MCF 10A (cell line): ENCODE results near the gene SSR2. TPM values are rescaled to one million over a fixed set of nuclear protein-coding genes. Genes with fewer than 3 reads are reported as not detected.
A peak's percentile ranks its signal among the peaks of the same experiment; 100 is the strongest.

ENCODE experiments used
- BruUV-seq: library from RNA; stranded (reverse); fragments of 400-500 nt; replicated peaks from 2 replicates; lab custom pipeline; 2021; lab: Mats Ljungman, UMichigan
- CTCF ChIA-PET: fragments of 300-600 bp; sonication (Branson Sonifier 250); formaldehyde crosslinking; extraction: SDS; loops from one replicate; lab custom pipeline; 2021; ENCODE audit warnings: antibody characterized with exemption, inconsistent platforms; lab: Yijun Ruan, JAX
- POLR2A ChIA-PET: fragments of 300-600, 350-650 bp; sonication (Branson Sonifier 250); formaldehyde crosslinking; extraction: SDS; loops from one replicate; lab custom pipeline; 2020; ENCODE audit warnings: antibody characterized with exemption, inconsistent platforms; lab: Yijun Ruan, JAX
- DNase-seq: peaks from one replicate; pipeline ENCODE4 v3.0.0-alpha.2; 2018; ENCODE audit not compliant: unreplicated experiment
- H3K27ac Mint-ChIP-seq: one replicate; pipeline ENCODE4 v1.8.0; 2022; ENCODE audit warnings: mild to moderate bottlenecking, low read depth, mixed read lengths; ENCODE audit not compliant: unreplicated experiment
- H3K27me3 Mint-ChIP-seq: one replicate; pipeline ENCODE4 v1.8.0; 2022; ENCODE audit warnings: mixed read lengths; ENCODE audit not compliant: insufficient read depth, unreplicated experiment
- H3K36me3 Mint-ChIP-seq: one replicate; pipeline ENCODE4 v1.8.0; 2022; ENCODE audit warnings: mild to moderate bottlenecking, moderate library complexity, mixed read lengths; ENCODE audit not compliant: insufficient read depth, unreplicated experiment
- H3K4me1 Mint-ChIP-seq: one replicate; pipeline ENCODE4 v1.8.0; 2022; ENCODE audit warnings: mixed read lengths; ENCODE audit not compliant: insufficient read depth, unreplicated experiment
- H3K4me3 Mint-ChIP-seq: one replicate; pipeline ENCODE4 v1.8.0; 2022; ENCODE audit warnings: mild to moderate bottlenecking, moderate library complexity, mixed read lengths; ENCODE audit not compliant: unreplicated experiment
- H3K9me3 Mint-ChIP-seq: one replicate; pipeline ENCODE4 v1.8.0; 2022; ENCODE audit warnings: mixed read lengths; ENCODE audit not compliant: unreplicated experiment
- CTCF ChIP-seq: fragments of 200-600 bp; IDR thresholded peaks from one replicate; pipeline ENCODE4 v1.8.0; 2022; ENCODE audit warnings: antibody characterized with exemption, mild to moderate bottlenecking; ENCODE audit not compliant: unreplicated experiment
- intact Hi-C: fragments of 100-400 bp; cut with micrococcal nuclease; formaldehyde crosslinking; loops from 2 replicates; pipeline ENCODE4 v1.14.1; 2022
- total RNA-seq: library from RNA; stranded (reverse); gene quantifications from 2 replicates; pipeline ENCODE4 v1.2.3, GENCODE V29; 2022

Gene SSR2
- total RNA-seq, 1 experiment from 2014 or later, result 477 TPM

GRCh38 chr1:155969377-155969791 lies 51.4 kb downstream of the SSR2 start:
- H3K36me3 Mint-ChIP-seq, result peaks cover 71% of the 10 kb centered on the region
- intact Hi-C loops, result no loop called here
- peaks cover 46% of the 10 kb centered on the region for H3K4me1 Mint-ChIP-seq
- H3K27ac Mint-ChIP-seq, result peak overlapping the region; percentile 46
- CTCF ChIA-PET, result interaction anchor here (0.5 to 1.2 kb wide), 4 partner anchors 13 to 247 kb away, joined by 3 to 4 read pairs (median 3); no protein-coding TSS in a partner anchor
- DNase-seq, result no peak
- BruUV-seq, result no TSS peak
- H3K9me3 Mint-ChIP-seq, result no peaks in the 10 kb centered on the region
- TF ChIP-seq CTCF, result no peak
- H3K4me3 Mint-ChIP-seq, result no peak overlapping the region
- POLR2A ChIA-PET, result interaction anchor here (0.8 to 11.4 kb wide), 3 partner anchors 9 to 31 kb away, joined by 3 to 259 read pairs (median 4); partner anchors contain the start of gene ARHGEF2
- no peaks in the 10 kb centered on the region for H3K27me3 Mint-ChIP-seq

- POLR2A ChIA-PET, result interaction anchor here (0.5 to 11.4 kb wide), 2 partner anchors 10 to 718 kb away, joined by 3 to 259 read pairs; partner anchors contain the start of gene ARHGEF2
- H3K9me3 Mint-ChIP-seq, result no peaks in the 10 kb centered on the region
- H3K4me1 Mint-ChIP-seq, result peaks cover 45% of the 10 kb centered on the region
- BruUV-seq, result no TSS peak
- H3K36me3 Mint-ChIP-seq, result peaks cover 78% of the 10 kb centered on the region
- no peaks in the 10 kb centered on the region for H3K27me3 Mint-ChIP-seq
- CTCF ChIA-PET, result interaction anchor here (0.5 to 1.9 kb wide), 9 partner anchors 9 to 367 kb away, joined by 3 to 8 read pairs (median 4); partner anchors contain the start of gene ARHGEF2
- H3K4me3 Mint-ChIP-seq, result no peak overlapping the region
- intact Hi-C loops, result no loop called here
- no peak for TF ChIP-seq CTCF
- no peak overlapping the region for H3K27ac Mint-ChIP-seq
- no peak for DNase-seq
Measured at GRCh38 chr1:155968670-155969069, 52.1 kb downstream of the SSR2 start.

- CTCF ChIA-PET, result interaction anchor here (0.6 to 2.9 kb wide), 8 partner anchors 10 to 368 kb away, joined by 3 to 17 read pairs (median 6); partner anchors contain the start of gene ARHGEF2
- BruUV-seq, result no TSS peak
- TF ChIP-seq CTCF, result no peak
- Mint-ChIP-seq H3K27ac (peak overlapping the region; percentile 76), H3K4me3 (no peak overlapping the region), H3K9me3 (no peaks in the 10 kb centered on the region), H3K36me3 (peaks cover 77% of the 10 kb centered on the region), H3K4me1 (peaks cover 41% of the 10 kb centered on the region), H3K27me3 (no peaks in the 10 kb centered on the region)
- no peak for DNase-seq
- POLR2A ChIA-PET, result interaction anchor here (0.5 to 11.4 kb wide), 2 partner anchors 11 to 717 kb away, joined by 3 to 259 read pairs; partner anchors contain the start of gene ARHGEF2
- intact Hi-C loops, result no loop called here
Measured at GRCh38 chr1:155968051-155968400, 52.7 kb downstream of the SSR2 start.

GRCh38 chr1:155967341-155968050 lies 53.3 kb downstream of the SSR2 start:
- intact Hi-C loops, result no loop called here
- peak overlapping the region; percentile 76 for H3K27ac Mint-ChIP-seq
- TF ChIP-seq CTCF, result no peak
- peaks cover 41% of the 10 kb centered on the region for H3K4me1 Mint-ChIP-seq
- ChIA-PET CTCF (interaction anchor here (1.2 to 2.9 kb wide), 4 partner anchors 11 to 30 kb away, joined by 7 to 17 read pairs (median 10); partner anchors contain the start of gene ARHGEF2), POLR2A (interaction anchor here (1.3 to 11.4 kb wide), 2 partner anchors 11 to 12 kb away, joined by 4 to 259 read pairs; partner anchors contain the start of gene ARHGEF2)
- BruUV-seq, result no TSS peak
- no peaks in the 10 kb centered on the region for H3K27me3 Mint-ChIP-seq
- no peak for DNase-seq
- peaks cover 75% of the 10 kb centered on the region for H3K36me3 Mint-ChIP-seq
- no peak overlapping the region for H3K4me3 Mint-ChIP-seq
- no peaks in the 10 kb centered on the region for H3K9me3 Mint-ChIP-seq
